ENCODE results near the gene EXOC6B.

EXOC6B gene

GRCh38 chr2:72734432-72734831 is 91.4 kb downstream of the EXOC6B start:
- Histone ChIP-seq H4K20me1 (ENCODE audit: insufficient read depth, low read length) (no peaks in the 10 kb centered on the region), H3K27ac (ENCODE audit: low read length) (no peak overlapping the region), H2AFZ (ENCODE audit: low read depth, low read length) (no peak overlapping the region), H3K36me3 (replicated peaks; ENCODE audit: low read depth, low read length) (no peaks in the 10 kb centered on the region), H3K4me1 (ENCODE audit: low read length) (no peaks in the 10 kb centered on the region), H3K9me3 (ENCODE audit: insufficient read depth, low read length) (no peaks in the 10 kb centered on the region), H3K9ac (ENCODE audit: low read length) (no peak overlapping the region), H3K4me2 (ENCODE audit: low read length) (no peak overlapping the region), H3K4me3 (ENCODE audit: low read length) (no peak overlapping the region), H3K79me2 (ENCODE audit: low read length) (no peaks in the 10 kb centered on the region), H3K27me3 (ENCODE audit: low read depth, low read length) (no peaks in the 10 kb centered on the region)
- TF ChIP-seq EZH2phosphoT487 (IDR thresholded peaks at IDR 0.05; ENCODE audit: low read depth) (no peak), CTCF (IDR thresholded peaks at IDR 0.05; ENCODE audit: low read depth, low read length) (no peak)

GRCh38 chr2:72731116-72731515 is 94.7 kb downstream of the EXOC6B start:
- Histone ChIP-seq H3K9me3 (ENCODE audit: insufficient read depth, low read length) (no peaks in the 10 kb centered on the region), H3K4me3 (ENCODE audit: low read length) (no peak overlapping the region), H3K27me3 (ENCODE audit: low read depth, low read length) (no peaks in the 10 kb centered on the region), H3K27ac (ENCODE audit: low read length) (no peak overlapping the region), H2AFZ (ENCODE audit: low read depth, low read length) (no peak overlapping the region), H3K79me2 (ENCODE audit: low read length) (no peaks in the 10 kb centered on the region), H4K20me1 (ENCODE audit: insufficient read depth, low read length) (no peaks in the 10 kb centered on the region), H3K9ac (ENCODE audit: low read length) (no peak overlapping the region), H3K36me3 (replicated peaks; ENCODE audit: low read depth, low read length) (no peaks in the 10 kb centered on the region), H3K4me1 (ENCODE audit: low read length) (no peaks in the 10 kb centered on the region), H3K4me2 (ENCODE audit: low read length) (no peak overlapping the region)
- TF ChIP-seq CTCF (IDR thresholded peaks at IDR 0.05; ENCODE audit: low read depth, low read length) = no peak
- no peak for TF ChIP-seq EZH2phosphoT487 (IDR thresholded peaks at IDR 0.05; ENCODE audit: low read depth)

GRCh38 chr2:72727356-72727755 is 98.5 kb downstream of the EXOC6B start:
- no peak overlapping the region for H3K27ac ChIP-seq (ENCODE audit: low read length)
- H2AFZ ChIP-seq (ENCODE audit: low read depth, low read length) = no peak overlapping the region
- H3K27me3 ChIP-seq (ENCODE audit: low read depth, low read length) = no peaks in the 10 kb centered on the region
- peaks cover 4% of the 10 kb centered on the region; the same call in 1 of the 2 replicates for H3K4me1 ChIP-seq (ENCODE audit: low read length)
- no peaks in the 10 kb centered on the region for H3K9me3 ChIP-seq (ENCODE audit: insufficient read depth, low read length)
- H3K4me3 ChIP-seq (ENCODE audit: low read length) = no peak overlapping the region
- H3K4me2 ChIP-seq (ENCODE audit: low read length) = no peak overlapping the region
- H3K79me2 ChIP-seq (ENCODE audit: low read length) = no peaks in the 10 kb centered on the region
- H4K20me1 ChIP-seq (ENCODE audit: insufficient read depth, low read length) = no peaks in the 10 kb centered on the region
- H3K36me3 ChIP-seq (replicated peaks; ENCODE audit: low read depth, low read length) = no peaks in the 10 kb centered on the region
- TF ChIP-seq EZH2phosphoT487 (IDR thresholded peaks at IDR 0.05; ENCODE audit: low read depth) (no peak), CTCF (IDR thresholded peaks at IDR 0.05; ENCODE audit: low read depth, low read length) (no peak)
- no peak overlapping the region for H3K9ac ChIP-seq (ENCODE audit: low read length)

GRCh38 chr2:72723769-72724370 is 102.0 kb downstream of the EXOC6B start:
- no peaks in the 10 kb centered on the region for H3K27me3 ChIP-seq (ENCODE audit: low read depth, low read length)
- no peaks in the 10 kb centered on the region for H3K9me3 ChIP-seq (ENCODE audit: insufficient read depth, low read length)
- H4K20me1 ChIP-seq (ENCODE audit: insufficient read depth, low read length) = no peaks in the 10 kb centered on the region
- H3K36me3 ChIP-seq (replicated peaks; ENCODE audit: low read depth, low read length) = no peaks in the 10 kb centered on the region
- no peak overlapping the region for H3K27ac ChIP-seq (ENCODE audit: low read length)
- no peak overlapping the region for H3K4me2 ChIP-seq (ENCODE audit: low read length)
- TF ChIP-seq CTCF (IDR thresholded peaks at IDR 0.05; ENCODE audit: low read depth, low read length) = no peak
- no peak for TF ChIP-seq EZH2phosphoT487 (IDR thresholded peaks at IDR 0.05; ENCODE audit: low read depth)
- peaks cover 4% of the 10 kb centered on the region; the same call in 1 of the 2 replicates for H3K4me1 ChIP-seq (ENCODE audit: low read length)
- no peaks in the 10 kb centered on the region for H3K79me2 ChIP-seq (ENCODE audit: low read length)
- H3K4me3 ChIP-seq (ENCODE audit: low read length) = no peak overlapping the region
- H3K9ac ChIP-seq (ENCODE audit: low read length) = no peak overlapping the region
- no peak overlapping the region for H2AFZ ChIP-seq (ENCODE audit: low read depth, low read length)
